Aorta (tissue), 5 donors: ENCODE data around the gene DNAAF1. TPM values are rescaled to one million over a fixed set of nuclear protein-coding genes. Genes with fewer than 3 reads are reported as not detected.

Source experiments
- ATAC-seq: fragments of 200-7000 bp; cut with Tn5 transposase; one replicate; pipeline ENCODE4 v1.9.1; 2022; ENCODE audit warnings: moderate library complexity; ENCODE audit not compliant: low FRiP score
- DNase-seq, 2 donors: peaks; one replicate each; pipeline ENCODE4 v3.0.0-alpha.2; 2020
- H3K27ac ChIP-seq, 2 donors: one replicate each; pipeline ENCODE4 v1.5.1; 2013; ENCODE audit warnings: low read length in 2 of 2, mild to moderate bottlenecking in 2 of 2, moderate library complexity in 2 of 2, control low read depth in 1 of 2, inconsistent platforms in 1 of 2, low read depth in 1 of 2
- H3K27me3 ChIP-seq, 2 donors: one replicate each; pipeline ENCODE4 v1.6.1; 2013; ENCODE audit warnings: control low read depth in 1 of 2, low read length in 1 of 2, mild to moderate bottlenecking in 1 of 2, moderate library complexity in 1 of 2; ENCODE audit not compliant: insufficient read depth in 2 of 2, control insufficient read depth in 1 of 2
- H3K36me3 ChIP-seq, 2 donors: one replicate each; pipeline ENCODE4 v1.6.1; 2013; ENCODE audit warnings: control low read depth in 1 of 2, low read length in 1 of 2, mild to moderate bottlenecking in 1 of 2; ENCODE audit not compliant: insufficient read depth in 2 of 2, control insufficient read depth in 1 of 2
- H3K4me1 ChIP-seq, 2 donors: one replicate each; pipeline ENCODE4 v1.6.1; 2013; ENCODE audit warnings: low read length in 2 of 2, control low read depth in 1 of 2, mild to moderate bottlenecking in 1 of 2, moderate library complexity in 1 of 2; ENCODE audit not compliant: insufficient read depth in 2 of 2, control insufficient read depth in 1 of 2
- H3K4me3 ChIP-seq, 2 donors: one replicate each; pipeline ENCODE4 v1.5.1; 2013; ENCODE audit warnings: low read length in 2 of 2, control low read depth in 1 of 2, mild to moderate bottlenecking in 1 of 2
- H3K9me3 ChIP-seq: one replicate; pipeline ENCODE4 v1.6.1; 2013; ENCODE audit warnings: mild to moderate bottlenecking, low read length; ENCODE audit not compliant: control insufficient read depth
- WGBS, 2 donors: extraction: QIAGEN DNeasy Blood & Tissue Kit; methylation state at CpG; one replicate each; pipeline ENCODE4 v1.1.7; 2013; 5-methylcytosine and 5-hydroxymethylcytosine counted together
- intact Hi-C, 2 donors: fragments of 100-400 bp; cut with DNase I; formaldehyde crosslinking; loops; one replicate each; pipeline versions ENCODE4 v1.14.2 to v1.15.0; 2022
- polyA plus RNA-seq, 2 donors: library from polyadenylated mRNA; stranded (reverse); fragments of 200-250 nt; gene quantifications; one replicate each; pipeline ENCODE4 v1.2.3, GENCODE V29; 2013
- total RNA-seq, 2 donors: library from RNA; stranded (reverse); fragmentation: NEBNext Ultra II Directional; extraction: Animal tissue kit (Norgen Biotek cat#: 25700); gene quantifications; one replicate each; pipeline ENCODE4 v1.2.1, GENCODE V29; 2021
- donor health status: healthy with polysubstance abuse.
- donor health status: Bipolar disorder and iron deficiency.
- donor health status: DM: no; HTN: no; CAD: no.
- donor health status: DM: no; HTN: no; CAD: no.
- donor health status: DM: yes; HTN: yes; CAD: no.

The DNAAF1 gene
- total and polyA plus RNA-seq, 4 donors, result 0.19 to 1.4 (median 0.48) TPM; not detected in 1

GRCh38 chr16:84178146-84178765 lies 33.1 kb downstream of the DNAAF1 start:
- H3K9me3 ChIP-seq, result no peaks in the 10 kb centered on the region
- DNase-seq (no peak), ATAC-seq (no peak)
- peaks cover 0 to 7% of the 10 kb centered on the region in 2 donors for H3K36me3 ChIP-seq
- intact Hi-C loops, result no loop called here
- 56 to 73% methylated on average over 15 of the region's 15 CpGs for WGBS, 2 donors
- H3K4me3 ChIP-seq, result no peak overlapping the region
- H3K27ac ChIP-seq, result peak overlapping the region in 1 of 2 donors; percentile 11
- no peaks in the 10 kb centered on the region for H3K27me3 ChIP-seq
- no peaks in the 10 kb centered on the region for H3K4me1 ChIP-seq

DNA sequence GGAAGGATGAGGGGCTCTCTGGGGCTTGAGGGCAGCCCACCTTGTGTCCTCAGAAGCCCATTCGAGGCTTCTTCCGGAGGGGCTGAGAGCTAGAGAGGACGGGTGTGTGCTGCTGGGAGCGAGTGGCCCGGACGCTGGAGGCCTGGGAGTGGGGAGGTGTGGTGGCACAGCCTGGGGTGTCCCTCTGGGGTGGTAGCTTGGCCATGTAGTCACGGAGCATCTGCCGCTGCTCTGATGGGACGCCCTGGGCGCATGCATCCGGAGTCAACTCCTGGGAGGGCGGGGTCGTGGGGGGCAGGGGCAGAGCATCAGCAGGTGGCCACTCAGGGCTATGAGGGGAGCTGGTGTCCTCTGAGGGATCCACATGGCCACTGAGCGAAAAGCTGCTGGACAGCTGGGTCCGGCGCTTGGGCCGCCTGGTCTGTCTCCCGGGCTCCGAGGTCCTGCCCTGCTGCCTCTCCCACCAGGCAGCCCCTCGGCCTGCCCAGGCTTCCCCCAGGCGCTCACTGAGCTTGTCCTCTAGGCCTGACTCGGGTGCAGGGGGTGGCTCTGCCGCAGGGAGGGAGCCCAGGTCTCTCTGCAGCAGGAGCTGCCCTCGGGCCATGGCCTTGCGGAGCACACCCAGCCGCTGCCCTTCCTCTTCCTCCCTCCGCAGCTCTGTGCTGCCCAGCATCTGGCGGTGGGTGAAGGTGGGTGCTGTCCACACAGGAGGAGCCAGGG lies 33.9 kb downstream of the DNAAF1 start:
- no peaks in the 10 kb centered on the region for H3K27me3 ChIP-seq
- H3K36me3 ChIP-seq, result peaks cover 0 to 7% of the 10 kb centered on the region in 2 donors
- DNase-seq, result peak in 1 of 2 donors; percentile 67
- no peak for ATAC-seq
- no peaks in the 10 kb centered on the region for H3K9me3 ChIP-seq
- no peak overlapping the region for H3K27ac ChIP-seq
- intact Hi-C loops, result no loop called here
- H3K4me3 ChIP-seq, result no peak overlapping the region
- H3K4me1 ChIP-seq, result no peaks in the 10 kb centered on the region
- WGBS, 2 donors, result 91 to 94% methylated on average over 27 to 28 of the region's 28 CpGs

- WGBS, 2 donors, result 91 to 92% methylated on average over 30 to 33 of the region's 33 CpGs
- ATAC-seq (no peak), DNase-seq (peak; percentile 46 to 67)
- Histone ChIP-seq H3K27ac (no peak overlapping the region), H3K27me3 (no peaks in the 10 kb centered on the region), H3K4me3 (no peak overlapping the region), H3K9me3 (no peaks in the 10 kb centered on the region), H3K36me3 (peaks cover 0 to 7% of the 10 kb centered on the region in 2 donors), H3K4me1 (no peaks in the 10 kb centered on the region)
- intact Hi-C loops, result loop anchor here (5.0 to 10.0 kb wide), 2 partner anchors 212 to 215 kb away; partner anchors contain the start of gene NECAB2 (in 2 of the 2)
These were observed 34.7 kb downstream of the DNAAF1 start for GRCh38 chr16:84179612-84180320.

DNA sequence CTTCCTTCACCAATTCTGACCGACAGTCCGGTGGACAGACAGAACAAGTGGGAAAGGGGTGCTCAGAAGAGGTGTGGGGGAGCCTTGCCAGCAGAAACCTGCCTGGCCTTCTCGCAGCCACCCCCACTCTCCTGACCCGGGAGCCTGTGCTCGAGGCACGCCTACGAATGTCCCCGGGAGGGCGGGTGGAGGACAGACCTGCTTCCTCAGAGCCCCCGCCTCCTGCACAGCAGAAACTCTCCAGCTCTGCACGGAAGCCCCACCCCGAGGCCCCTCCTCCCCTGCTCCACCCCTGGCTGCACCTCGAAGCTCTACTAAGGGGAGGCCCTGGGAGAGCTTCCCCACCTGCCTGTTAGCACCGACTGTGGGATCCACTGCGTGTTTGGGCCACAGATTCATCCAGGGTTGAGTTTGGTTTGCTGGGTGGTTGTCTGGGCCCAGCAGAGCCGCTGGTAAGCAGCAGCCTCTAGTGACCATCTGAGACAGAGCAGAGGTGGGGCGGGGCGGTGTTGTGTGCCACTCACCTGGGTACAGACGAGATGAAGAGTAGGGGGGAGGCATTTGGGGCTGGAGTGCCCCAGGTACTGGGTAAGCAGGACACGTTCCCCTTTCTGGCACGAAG lies 35.5 kb downstream of the DNAAF1 start:
- Histone ChIP-seq H3K4me1 (no peaks in the 10 kb centered on the region), H3K27ac (no peak overlapping the region)

DNA sequence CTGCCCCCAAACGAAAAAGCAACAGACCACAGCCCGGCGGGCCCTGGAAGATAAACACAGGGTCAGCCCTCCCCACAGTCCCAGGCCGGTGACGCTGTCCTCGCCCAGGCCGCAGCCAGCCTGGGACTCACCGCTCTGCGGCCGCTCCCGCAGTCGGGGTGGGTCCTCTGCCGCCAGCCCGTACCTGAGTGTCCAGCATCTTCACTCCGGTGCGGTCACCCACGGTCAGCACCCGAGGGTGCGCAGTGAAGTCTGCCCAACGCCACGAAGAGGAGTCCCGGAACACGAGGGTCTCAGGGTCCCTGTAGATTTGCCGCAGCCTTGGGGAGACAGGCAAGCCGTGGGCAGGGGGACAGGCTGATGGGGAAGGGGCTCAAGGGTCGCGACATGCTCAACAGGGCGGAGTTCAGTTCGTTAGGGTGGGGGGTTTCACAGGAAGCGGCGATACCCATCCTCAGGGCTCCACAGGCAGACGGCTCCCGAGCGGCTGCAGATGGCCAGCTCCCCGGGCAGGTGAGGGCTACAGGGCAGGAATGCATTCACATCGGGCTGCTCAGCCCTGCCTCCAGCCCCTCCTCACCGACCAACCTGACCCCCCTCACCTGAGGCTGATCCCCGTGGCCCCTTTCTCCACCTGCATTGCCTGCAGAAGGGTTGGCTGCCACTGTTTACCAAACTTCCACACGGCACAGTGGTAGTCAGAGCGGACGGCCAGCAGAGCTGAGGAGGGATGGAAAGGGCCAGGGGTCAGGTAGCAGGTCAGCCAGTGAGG lies 36.2 kb downstream of the DNAAF1 start:
- peaks cover 0 to 7% of the 10 kb centered on the region in 2 donors for H3K36me3 ChIP-seq

More for the DNA sequence above, 35.5 kb downstream of the DNAAF1 start:
- no peaks in the 10 kb centered on the region for H3K9me3 ChIP-seq
- no peak overlapping the region for H3K4me3 ChIP-seq
- intact Hi-C loops, result loop anchor here (5.0 to 10.0 kb wide), 2 partner anchors 213 to 216 kb away; partner anchors contain the start of gene NECAB2 (in 2 of the 2)
- WGBS, 2 donors, result 80 to 86% methylated on average over 18 to 21 of the region's 21 CpGs
- ATAC-seq (no peak), DNase-seq (peak; percentile 29 to 75)
- H3K27me3 ChIP-seq, result no peaks in the 10 kb centered on the region
- H3K36me3 ChIP-seq, result peaks cover 0 to 7% of the 10 kb centered on the region in 2 donors

DNA sequence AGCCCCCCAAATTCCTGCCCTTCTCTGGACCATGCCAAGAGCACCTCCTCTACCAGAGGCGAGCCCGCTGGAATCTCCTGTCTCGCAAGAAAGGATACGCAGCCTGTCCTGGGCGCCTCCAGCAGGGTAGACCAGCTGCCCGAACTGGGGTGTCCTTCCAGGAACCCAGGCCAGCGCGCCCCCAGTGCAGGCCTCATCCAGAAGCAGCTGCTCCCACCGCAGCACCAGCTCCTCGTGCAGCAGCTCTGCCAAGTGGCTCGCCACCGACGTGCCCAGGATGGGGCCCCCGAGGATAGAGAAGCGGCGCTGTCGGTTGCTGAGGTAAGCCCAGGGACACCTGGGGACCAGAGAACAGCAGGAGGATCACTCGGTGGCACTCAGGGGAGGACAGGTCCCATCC lies 37.0 kb downstream of the DNAAF1 start:
- Histone ChIP-seq H3K27me3 (no peaks in the 10 kb centered on the region), H3K36me3 (peaks cover 0 to 7% of the 10 kb centered on the region in 2 donors), H3K4me3 (no peak overlapping the region), H3K4me1 (no peaks in the 10 kb centered on the region), H3K27ac (no peak overlapping the region), H3K9me3 (no peaks in the 10 kb centered on the region)
- 96 to 97% methylated on average over 18 of the region's 18 CpGs for WGBS, 2 donors
- peak; percentile 30 to 65 for DNase-seq
- intact Hi-C loops, result loop anchor here (5.0 to 10.0 kb wide), 2 partner anchors 215 to 217 kb away; partner anchors contain the start of gene NECAB2 (in 2 of the 2)
- ATAC-seq, result no peak

More for the DNA sequence above, 36.2 kb downstream of the DNAAF1 start:
- no peaks in the 10 kb centered on the region for H3K27me3 ChIP-seq
- no peak overlapping the region for H3K27ac ChIP-seq
- H3K4me1 ChIP-seq, result no peaks in the 10 kb centered on the region
- intact Hi-C loops, result loop anchor here (5.0 to 10.0 kb wide), 2 partner anchors 214 to 217 kb away; partner anchors contain the start of gene NECAB2 (in 2 of the 2)
- ATAC-seq (no peak), DNase-seq (peak; percentile 31 to 63)
- H3K9me3 ChIP-seq, result no peaks in the 10 kb centered on the region
- H3K4me3 ChIP-seq, result no peak overlapping the region
- 88 to 93% methylated on average over 41 of the region's 41 CpGs for WGBS, 2 donors

GRCh38 chr16:84182680-84183571 lies 37.8 kb downstream of the DNAAF1 start:
- Histone ChIP-seq H3K27me3 (no peaks in the 10 kb centered on the region), H3K36me3 (peaks cover 0 to 7% of the 10 kb centered on the region in 2 donors), H3K4me3 (no peak overlapping the region), H3K9me3 (no peaks in the 10 kb centered on the region), H3K27ac (no peak overlapping the region), H3K4me1 (no peaks in the 10 kb centered on the region)
- ATAC-seq (no peak), DNase-seq (peak in 1 of 2 donors; percentile 40)
- 95 to 98% methylated on average over 26 of the region's 26 CpGs for WGBS, 2 donors
- intact Hi-C loops, result loop anchor here (5.0 to 10.0 kb wide), 2 partner anchors 216 to 218 kb away; partner anchors contain the start of gene NECAB2 (in 2 of the 2)
